DND-41 (cell line): Measurements from ENCODE around the gene ZFC3H1.

Experiments
- ATAC-seq: fragments of 200-7000 bp; cut with Tn5 transposase; 3 replicates; pipeline ENCODE4 v1.9.1; 2021; ENCODE audit warnings: low read depth; ENCODE audit not compliant: insufficient read depth
- DNase-seq: peaks from one replicate; pipeline ENCODE4 v3.0.0-alpha.2; 2020
- H2AFZ ChIP-seq: 2 replicates; pipeline ENCODE4 v1.6.0; 2012; ENCODE audit warnings: low read depth, low read length
- H3K27ac ChIP-seq: 2 replicates; pipeline ENCODE4 v1.5.1; 2012; ENCODE audit warnings: low read length, inconsistent platforms
- H3K27me3 ChIP-seq: fragments of 200-600 bp; sonication (generic); 2 replicates; pipeline ENCODE4 v1.6.0; 2012; ENCODE audit warnings: low read length, mild to moderate bottlenecking, inconsistent platforms; ENCODE audit not compliant: insufficient read depth, poor library complexity
- H3K36me3 ChIP-seq: 2 replicates; pipeline ENCODE4 v1.5.1; 2012; ENCODE audit warnings: low read length, inconsistent platforms; ENCODE audit not compliant: insufficient read depth
- H3K4me1 ChIP-seq: 2 replicates; pipeline ENCODE4 v1.5.1; 2012; ENCODE audit warnings: mild to moderate bottlenecking, low read length; ENCODE audit not compliant: insufficient read depth
- H3K4me2 ChIP-seq: 2 replicates; pipeline ENCODE4 v1.6.0; 2012; ENCODE audit warnings: mild to moderate bottlenecking, moderate library complexity, low read length, inconsistent platforms; ENCODE audit not compliant: insufficient read depth
- H3K4me3 ChIP-seq, 2 experiments: fragments of 200-600 bp in 1 of 2; shearing (Covaris generic) in 1 of 2; 2 replicates each; pipeline ENCODE4 v1.5.1; 2012 to 2016; ENCODE audit warnings: inconsistent platforms in 2 of 2, low read length in 2 of 2, mild to moderate bottlenecking in 2 of 2, low read depth in 1 of 2, moderate library complexity in 1 of 2
- H3K79me2 ChIP-seq: 2 replicates; pipeline ENCODE4 v1.6.0; 2012; ENCODE audit warnings: low read length, inconsistent platforms; ENCODE audit not compliant: insufficient read depth
- H3K9ac ChIP-seq: 2 replicates; pipeline ENCODE4 v1.6.0; 2012; ENCODE audit warnings: low read depth, mild to moderate bottlenecking, inconsistent platforms, low read length, moderate library complexity
- H3K9me3 ChIP-seq: 2 replicates; pipeline ENCODE4 v1.5.1; 2012; ENCODE audit warnings: low read length, moderate library complexity, mild to moderate bottlenecking, inconsistent platforms; ENCODE audit not compliant: insufficient read depth, severe bottlenecking
- H4K20me1 ChIP-seq: 2 replicates; pipeline ENCODE4 v1.6.0; 2012; ENCODE audit warnings: low read length; ENCODE audit not compliant: insufficient read depth
- EZH2 ChIP-seq: IDR thresholded peaks from 3 replicates; pipeline ENCODE4 v1.6.1; 2012; ENCODE audit warnings: borderline replicate concordance, low read depth, mild to moderate bottlenecking, moderate library complexity, low read length, inconsistent platforms; ENCODE audit not compliant: severe bottlenecking
- TF ChIP-seq, protein P1 (sequence below): IDR thresholded peaks from 2 replicates; pipeline ENCODE4 v1.5.1; 2012; ENCODE audit warnings: borderline replicate concordance, low read length, moderate library complexity, mild to moderate bottlenecking; ENCODE audit not compliant: poor library complexity, severe bottlenecking; ENCODE audit errors: extremely low read depth

The ZFC3H1 gene

DNA sequence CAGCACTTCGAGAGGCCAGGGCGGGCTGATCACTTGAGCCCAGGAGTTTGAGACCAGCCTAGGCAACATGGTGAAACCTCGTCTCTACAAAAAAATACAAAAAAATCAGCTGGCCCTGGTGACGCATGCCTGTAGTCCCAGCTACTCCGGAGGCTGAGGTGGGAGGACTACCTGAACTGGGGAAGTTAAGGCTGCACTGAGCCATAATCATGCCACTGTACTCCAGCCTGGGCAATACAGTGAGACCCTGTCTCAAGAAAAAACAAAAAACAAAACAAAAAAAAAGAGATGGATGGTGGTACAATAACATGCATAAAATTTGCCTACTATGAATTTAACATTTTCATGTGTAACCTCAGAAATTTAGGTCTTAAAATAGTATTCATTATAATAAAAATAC, 2.6 kb upstream of the ZFC3H1 start:
- Histone ChIP-seq H3K4me2 (peak overlapping the region; percentile 73; the same call in 1 of the 2 replicates), H3K4me3 (0 out of 4 replicates have a peak overlapping the region, but pooled peaks of 1 of the 2 experiments have one; percentile 68), H3K36me3 (peaks cover 8% of the 10 kb centered on the region; the same call in 1 of the 2 replicates), H3K4me1 (peaks cover 24% of the 10 kb centered on the region), H3K27me3 (no peaks in the 10 kb centered on the region), H3K9ac (no peak overlapping the region), H3K27ac (no peak overlapping the region), H2AFZ (no peak overlapping the region), H3K9me3 (no peaks in the 10 kb centered on the region), H3K79me2 (peaks cover 46% of the 10 kb centered on the region), H4K20me1 (peaks cover 20% of the 10 kb centered on the region; the same call in 1 of the 2 replicates)
- ATAC-seq (no peak), DNase-seq (no peak)
- TF ChIP-seq, protein P1, sequence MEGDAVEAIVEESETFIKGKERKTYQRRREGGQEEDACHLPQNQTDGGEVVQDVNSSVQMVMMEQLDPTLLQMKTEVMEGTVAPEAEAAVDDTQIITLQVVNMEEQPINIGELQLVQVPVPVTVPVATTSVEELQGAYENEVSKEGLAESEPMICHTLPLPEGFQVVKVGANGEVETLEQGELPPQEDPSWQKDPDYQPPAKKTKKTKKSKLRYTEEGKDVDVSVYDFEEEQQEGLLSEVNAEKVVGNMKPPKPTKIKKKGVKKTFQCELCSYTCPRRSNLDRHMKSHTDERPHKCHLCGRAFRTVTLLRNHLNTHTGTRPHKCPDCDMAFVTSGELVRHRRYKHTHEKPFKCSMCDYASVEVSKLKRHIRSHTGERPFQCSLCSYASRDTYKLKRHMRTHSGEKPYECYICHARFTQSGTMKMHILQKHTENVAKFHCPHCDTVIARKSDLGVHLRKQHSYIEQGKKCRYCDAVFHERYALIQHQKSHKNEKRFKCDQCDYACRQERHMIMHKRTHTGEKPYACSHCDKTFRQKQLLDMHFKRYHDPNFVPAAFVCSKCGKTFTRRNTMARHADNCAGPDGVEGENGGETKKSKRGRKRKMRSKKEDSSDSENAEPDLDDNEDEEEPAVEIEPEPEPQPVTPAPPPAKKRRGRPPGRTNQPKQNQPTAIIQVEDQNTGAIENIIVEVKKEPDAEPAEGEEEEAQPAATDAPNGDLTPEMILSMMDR = no peak
- no peak for TF ChIP-seq EZH2

DNA sequence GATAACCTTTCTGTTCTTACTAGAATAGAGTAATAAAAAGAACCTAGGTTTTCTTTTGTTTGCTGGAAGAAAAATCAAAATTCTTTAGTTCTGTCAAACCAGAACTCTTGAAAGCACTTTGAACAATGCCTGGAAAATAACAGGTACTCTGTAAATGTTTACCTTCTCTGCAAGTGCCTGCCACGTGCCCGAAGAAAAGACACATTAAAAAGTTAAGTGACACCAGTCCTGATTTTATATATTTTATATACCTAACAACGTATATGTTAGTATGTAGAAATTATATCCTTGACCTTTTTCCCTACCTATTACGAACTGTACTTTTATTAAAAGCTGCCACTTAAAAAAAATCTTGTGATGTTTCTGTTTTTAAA, 1.4 kb upstream of the ZFC3H1 start:
- Histone ChIP-seq H3K4me3 (peak overlapping the region; percentile 50 to 68), H3K27me3 (no peaks in the 10 kb centered on the region), H3K9ac (peak overlapping the region; percentile 68), H3K79me2 (peaks cover 55% of the 10 kb centered on the region), H3K36me3 (peaks cover 13% of the 10 kb centered on the region), H3K4me2 (peak overlapping the region; percentile 73), H3K9me3 (no peaks in the 10 kb centered on the region), H2AFZ (peak overlapping the region; percentile 83), H3K27ac (peak overlapping the region; percentile 87), H4K20me1 (peaks cover 20% of the 10 kb centered on the region; the same call in 1 of the 2 replicates), H3K4me1 (peaks cover 28% of the 10 kb centered on the region)
- DNase-seq = no peak
- ATAC-seq = no peak
- TF ChIP-seq, protein P1 = no peak
- TF ChIP-seq EZH2 = no peak

DNA sequence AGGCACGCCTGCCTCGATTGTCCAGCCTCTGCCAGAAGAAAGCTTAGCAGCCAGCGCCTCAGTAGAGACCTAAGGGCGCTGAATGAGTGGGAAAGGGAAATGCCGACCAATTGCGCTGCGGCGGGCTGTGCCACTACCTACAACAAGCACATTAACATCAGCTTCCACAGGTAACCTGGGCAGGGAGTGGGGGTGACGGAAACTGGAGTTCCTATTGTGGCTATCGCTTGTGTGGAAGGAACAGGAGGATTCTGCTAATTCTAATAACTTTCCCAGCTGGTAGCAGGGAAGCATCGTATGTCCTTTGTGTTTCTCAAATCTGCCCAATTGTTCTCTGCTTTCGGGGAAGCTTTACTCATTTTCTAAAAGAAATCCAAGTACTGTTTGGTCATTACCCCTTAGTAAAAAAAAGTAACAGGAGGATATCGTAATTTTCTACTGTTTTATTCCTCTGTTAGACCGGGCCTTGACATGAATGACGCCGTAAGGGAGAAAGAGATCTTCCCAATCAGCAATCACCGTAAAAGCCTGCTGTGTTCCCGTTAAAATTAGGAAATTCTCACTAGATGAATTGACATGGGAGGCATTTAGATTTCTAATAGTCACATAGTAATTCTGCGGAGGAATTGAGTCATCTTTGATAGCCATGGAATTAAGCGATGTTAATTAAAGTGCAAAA, 902 bp upstream of the ZFC3H1 start:
- H2AFZ ChIP-seq = peak overlapping the region; percentile 83
- H4K20me1 ChIP-seq = peaks cover 20% of the 10 kb centered on the region; the same call in 1 of the 2 replicates
- H3K9ac ChIP-seq = peak overlapping the region; percentile 68
- peaks cover 28% of the 10 kb centered on the region for H3K4me1 ChIP-seq
- ATAC-seq (no peak; the same call in 2 of the 3 replicates), DNase-seq (no peak)
- H3K79me2 ChIP-seq = peaks cover 61% of the 10 kb centered on the region
- H3K4me3 ChIP-seq = peak overlapping the region; percentile 50 to 68
- peaks cover 18% of the 10 kb centered on the region for H3K36me3 ChIP-seq
- H3K4me2 ChIP-seq = peak overlapping the region; percentile 73
- no peaks in the 10 kb centered on the region for H3K9me3 ChIP-seq
- H3K27ac ChIP-seq = peak overlapping the region; percentile 87
- TF ChIP-seq, protein P1 = peak; percentile 2
- TF ChIP-seq EZH2 = no peak
- no peaks in the 10 kb centered on the region for H3K27me3 ChIP-seq
